SK-N-MC (cell line): Measurements from ENCODE around the gene NOC2L.

Source experiments
- DNase-seq: peaks from one replicate; pipeline ENCODE4 v3.0.0-alpha.2; 2011; ENCODE audit warnings: low read depth, low spot score
- H3K27ac ChIP-seq: fragments of 200-600 bp; sonication (generic); 2 replicates; pipeline ENCODE4 v1.5.1; 2016; ENCODE audit warnings: mixed run types
- H3K36me3 ChIP-seq: fragments of 200-600 bp; sonication (generic); 2 replicates; pipeline ENCODE4 v1.6.1; 2017; ENCODE audit warnings: antibody characterized with exemption, low read length, mixed read lengths; ENCODE audit not compliant: insufficient read depth
- H3K4me3 ChIP-seq: fragments of 200-600 bp; sonication (generic); 2 replicates; pipeline ENCODE4 v1.5.1; 2016
- H3K9ac ChIP-seq: fragments of 200-600 bp; sonication (generic); 2 replicates; pipeline ENCODE4 v1.8.0; 2017; ENCODE audit warnings: mixed run types, mixed read lengths; ENCODE audit not compliant: insufficient read length
- H3K9me3 ChIP-seq: fragments of 200-600 bp; sonication (generic); 2 replicates; pipeline ENCODE4 v1.6.1; 2017; ENCODE audit warnings: low read depth, mild to moderate bottlenecking, antibody characterized with exemption, low read length, moderate library complexity, mixed read lengths
- EZH2 ChIP-seq: fragments of 200-600 bp; sonication (generic); IDR thresholded peaks from one replicate; pipeline ENCODE4 v1.6.1; 2017; ENCODE audit warnings: antibody characterized with exemption
- FOXP2 ChIP-seq: optimal IDR thresholded peaks from 2 replicates; pipeline ENCODE3; 2011; ENCODE audit warnings: mild to moderate bottlenecking, moderate library complexity; ENCODE audit not compliant: insufficient read depth; ENCODE audit errors: extremely low read length, control extremely low read depth
- POLR2AphosphoS5 ChIP-seq: IDR thresholded peaks from 2 replicates; pipeline ENCODE4 v1.6.1; 2012; ENCODE audit warnings: mild to moderate bottlenecking, low read depth, low read length, borderline replicate concordance

Gene NOC2L

DNA sequence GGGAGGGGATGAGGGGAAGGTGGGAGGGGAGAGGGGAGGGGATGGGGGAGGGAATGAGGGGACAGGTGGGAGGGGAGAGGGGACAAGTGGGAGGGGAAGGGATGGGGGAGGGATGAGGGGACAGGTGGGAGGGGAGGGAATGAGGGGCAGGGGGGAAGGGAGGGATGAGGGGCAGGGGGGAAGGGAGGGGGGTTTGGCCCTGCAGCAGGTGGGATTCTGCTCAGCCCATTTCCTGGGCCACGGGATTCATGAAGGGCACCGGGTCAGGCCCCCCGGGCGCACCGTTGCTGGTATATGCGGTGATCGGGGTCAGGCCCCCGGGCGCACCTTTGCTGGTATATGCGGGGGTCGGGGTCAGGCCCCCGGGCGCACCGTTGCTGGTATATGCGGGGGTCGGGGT is 50.4 kb downstream of the NOC2L start:
- TF ChIP-seq POLR2AphosphoS5 (no peak), EZH2 (no peak), FOXP2 (no peak)
- H3K9me3 ChIP-seq, result no peaks in the 10 kb centered on the region
- peaks cover 11% of the 10 kb centered on the region for H3K36me3 ChIP-seq
- no peak overlapping the region for H3K9ac ChIP-seq
- H3K4me3 ChIP-seq, result no peak overlapping the region
- H3K27ac ChIP-seq, result no peak overlapping the region
- DNase-seq, result no peak

DNA sequence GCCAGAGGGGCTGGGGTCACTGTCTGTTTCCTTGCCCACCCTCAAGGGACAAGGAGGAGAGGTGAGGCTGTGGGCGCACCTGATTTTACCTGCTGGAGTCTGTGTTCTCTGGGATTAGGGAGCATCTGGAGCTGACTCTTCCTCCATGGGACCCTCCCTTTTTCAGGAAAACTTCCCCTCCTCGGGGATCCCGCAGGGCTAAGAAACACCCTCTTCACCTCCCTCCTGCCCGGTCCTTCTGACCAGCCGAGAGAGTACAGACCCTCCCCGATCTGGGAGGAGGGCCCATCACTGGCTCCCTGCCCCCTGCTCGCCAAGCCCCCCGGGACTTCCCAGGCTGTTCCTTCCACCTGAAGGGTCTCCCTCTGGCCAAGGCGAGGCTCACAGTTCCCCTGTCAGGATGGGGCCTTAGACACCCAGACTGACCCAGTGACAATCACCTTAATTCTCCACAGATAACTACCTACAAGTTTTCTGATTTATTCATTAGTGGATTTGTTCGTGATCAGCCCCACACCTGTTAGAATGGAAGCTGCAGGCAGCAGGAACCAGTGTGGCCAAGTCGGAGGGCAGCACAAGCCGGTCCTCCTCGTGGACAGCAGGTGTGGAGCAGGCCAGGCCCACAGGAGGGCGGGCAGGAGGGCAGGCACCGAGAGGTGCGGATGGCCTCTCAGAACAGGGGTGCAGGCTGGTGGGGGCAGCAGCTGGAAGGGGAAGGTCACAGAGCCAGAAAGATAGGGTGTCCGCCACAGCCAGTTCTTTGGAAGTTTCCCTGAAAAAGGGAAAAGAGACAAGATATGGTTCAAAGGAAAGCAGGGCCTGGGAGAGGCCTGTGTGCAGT is 51.2 kb downstream of the NOC2L start:
- Histone ChIP-seq H3K27ac (peak overlapping the region; percentile 73), H3K4me3 (no peak overlapping the region), H3K9me3 (no peaks in the 10 kb centered on the region), H3K9ac (no peak overlapping the region), H3K36me3 (peaks cover 11% of the 10 kb centered on the region)
- no peak for DNase-seq
- peak; percentile 32; the same call in 1 of the 2 replicates for TF ChIP-seq POLR2AphosphoS5
- no peak for TF ChIP-seq EZH2

DNA sequence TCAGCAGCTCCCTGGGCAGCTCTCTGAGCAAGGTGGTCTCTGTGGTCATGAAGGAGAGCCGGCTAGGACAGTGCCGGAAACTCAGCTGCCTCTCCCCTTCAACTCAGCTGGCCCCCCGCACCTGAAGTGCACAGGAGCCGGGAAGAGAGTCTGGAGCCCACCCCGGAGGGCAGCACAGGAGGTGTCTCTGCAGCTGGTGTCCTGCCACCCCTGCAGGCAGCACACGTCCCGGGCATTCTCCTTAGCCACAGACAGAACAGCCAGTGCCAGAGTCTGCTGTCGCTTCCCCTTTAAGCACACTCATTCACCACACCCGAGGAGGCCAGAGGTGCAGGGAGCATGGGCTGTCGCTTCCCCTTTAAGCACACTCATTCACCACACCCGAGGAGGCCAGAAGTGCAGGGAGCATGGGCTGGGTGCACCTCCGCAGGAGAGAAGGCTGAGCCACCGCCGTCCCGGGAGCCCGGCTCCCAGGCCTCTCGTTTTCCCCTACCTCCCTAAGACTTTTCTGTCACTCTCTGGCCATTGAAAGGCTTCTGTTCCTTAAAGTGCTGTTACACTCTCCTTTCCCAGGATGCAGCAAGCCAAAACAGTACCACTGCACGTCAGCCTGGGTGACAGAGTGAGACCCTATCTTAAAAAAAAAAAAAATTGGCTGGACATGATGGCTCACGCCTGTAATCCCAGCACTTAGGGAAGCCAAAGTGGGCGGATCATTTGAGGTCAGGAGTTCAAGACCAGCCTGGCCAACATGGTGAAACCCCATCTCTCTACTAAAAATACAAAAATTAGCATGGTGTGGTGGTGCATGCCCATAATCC is 52.2 kb downstream of the NOC2L start:
- H3K36me3 ChIP-seq, result peaks cover 11% of the 10 kb centered on the region

DNA sequence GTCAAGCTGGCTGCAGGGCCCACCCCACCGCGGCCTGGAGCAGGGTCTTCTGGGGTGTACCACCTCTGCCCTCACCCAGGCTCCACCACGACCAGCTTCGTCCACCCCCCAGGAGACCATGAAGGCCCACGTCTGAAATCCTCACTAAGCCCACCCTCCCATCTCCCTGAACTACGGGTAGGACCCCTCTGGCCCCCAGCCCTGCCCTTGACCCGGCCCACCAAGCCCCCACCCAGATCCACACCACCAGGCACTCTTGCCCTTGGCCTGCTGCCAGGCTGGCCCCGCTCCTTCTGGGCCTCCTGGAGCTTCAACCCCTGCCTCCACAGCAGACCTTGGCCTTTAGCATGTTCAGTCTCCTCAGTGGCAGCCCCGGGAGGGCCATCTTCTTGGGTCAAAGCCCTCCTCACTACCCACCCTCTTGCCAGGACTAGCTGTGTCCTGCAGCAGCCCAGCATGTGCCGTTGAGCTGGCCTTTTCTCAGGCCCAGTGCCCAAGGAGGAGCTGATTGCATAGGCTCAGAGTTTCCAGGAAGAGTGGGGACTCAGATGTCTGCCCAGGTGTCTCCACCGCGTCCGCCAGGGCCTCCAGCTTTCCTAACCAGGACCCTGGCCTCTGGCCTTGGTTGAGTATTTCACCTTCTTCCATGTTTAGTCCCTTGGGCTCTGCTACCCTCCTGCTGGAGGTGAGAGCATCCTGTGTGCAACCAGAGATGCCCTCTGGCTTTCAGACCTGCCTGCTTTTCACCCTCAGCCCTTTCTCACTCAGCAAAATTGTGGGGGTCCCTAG is 53.1 kb downstream of the NOC2L start:
- Histone ChIP-seq H3K9ac (peak overlapping the region; percentile 91), H3K9me3 (no peaks in the 10 kb centered on the region), H3K27ac (peak overlapping the region; percentile 92), H3K36me3 (peaks cover 11% of the 10 kb centered on the region), H3K4me3 (peak overlapping the region; percentile 93)
- DNase-seq, result no peak
- TF ChIP-seq FOXP2 (no peak), POLR2AphosphoS5 (no peak), EZH2 (no peak)

More for the DNA sequence above, 52.2 kb downstream of the NOC2L start:
- DNase-seq, result no peak
- TF ChIP-seq FOXP2, result no peak
- TF ChIP-seq EZH2, result no peak
- no peak; the same call in 1 of the 2 replicates for TF ChIP-seq POLR2AphosphoS5
- Histone ChIP-seq H3K4me3 (peak overlapping the region; percentile 93), H3K27ac (peak overlapping the region; percentile 46; the same call in 1 of the 2 replicates), H3K9me3 (no peaks in the 10 kb centered on the region), H3K9ac (no peak overlapping the region)

DNA sequence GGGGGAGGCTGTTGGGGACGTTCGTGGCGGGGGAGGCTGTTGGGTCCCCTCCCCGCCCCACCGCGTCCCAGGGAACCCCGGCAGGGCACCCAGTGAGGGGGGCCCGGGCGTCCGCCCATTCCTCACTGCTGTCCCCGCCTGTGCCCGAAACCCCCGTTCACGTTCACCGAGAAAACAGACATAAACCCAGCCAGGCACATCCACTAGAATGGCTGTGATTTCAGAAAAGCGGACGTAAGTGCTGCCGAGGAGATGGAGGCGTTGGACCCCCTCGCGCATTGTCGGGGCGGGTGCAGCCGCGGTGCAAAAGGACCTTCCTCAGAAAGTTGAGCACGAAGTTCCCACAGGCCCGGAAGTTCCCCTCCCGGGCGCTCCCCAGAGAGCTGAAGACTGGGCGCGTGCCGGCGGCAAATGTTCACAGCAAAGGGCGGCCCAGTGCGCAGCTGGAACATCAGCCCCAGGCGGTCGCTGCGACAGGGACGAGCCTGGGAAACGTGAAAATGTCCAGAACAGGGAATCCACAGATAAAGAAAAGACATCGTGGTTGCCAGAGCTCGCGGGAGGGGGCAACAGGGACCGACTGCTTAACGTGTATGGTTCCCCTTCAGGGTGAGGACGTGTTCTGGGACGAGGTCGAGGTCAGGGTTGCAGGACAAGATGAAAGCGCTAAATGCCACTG is 53.8 kb downstream of the NOC2L start:
- H3K27ac ChIP-seq, result peak overlapping the region; percentile 92

DNA sequence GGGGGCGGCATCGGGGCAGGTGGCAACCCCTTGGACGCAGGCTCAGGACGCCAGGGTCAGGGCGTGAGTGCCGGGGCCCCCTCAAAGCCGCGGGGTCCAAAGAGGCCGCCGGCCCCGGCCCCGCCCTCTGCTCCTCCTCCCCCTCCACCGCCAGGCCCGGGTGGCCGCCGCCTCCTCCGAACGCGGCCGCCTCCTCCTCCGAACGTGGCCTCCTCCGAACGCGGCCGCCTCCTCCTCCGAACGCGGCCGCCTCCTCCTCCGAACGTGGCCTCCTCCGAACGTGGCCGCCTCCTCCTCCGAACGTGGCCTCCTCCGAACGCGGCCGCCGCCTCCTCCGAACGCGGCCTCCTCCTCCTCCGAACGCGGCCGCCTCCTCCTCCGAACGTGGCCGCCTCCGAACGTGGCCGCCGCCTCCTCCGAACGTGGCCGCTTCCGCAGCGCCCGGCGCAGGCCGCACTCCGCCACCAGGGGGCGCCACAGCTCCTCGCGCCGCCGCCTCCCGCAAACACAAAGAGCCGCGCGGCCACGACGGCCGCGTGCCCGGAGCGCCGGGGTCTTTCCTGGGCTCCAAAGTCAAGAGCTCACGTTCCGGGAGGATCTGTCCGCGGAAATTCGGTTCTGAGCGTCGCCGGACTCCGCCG is 54.6 kb downstream of the NOC2L start:
- H3K27ac ChIP-seq, result peak overlapping the region; percentile 92
- H3K4me3 ChIP-seq, result peak overlapping the region; percentile 93
- peak overlapping the region; percentile 91 for H3K9ac ChIP-seq

More for the DNA sequence above, 53.8 kb downstream of the NOC2L start:
- peak overlapping the region; percentile 93 for H3K4me3 ChIP-seq
- TF ChIP-seq POLR2AphosphoS5 (peak; percentile 73), EZH2 (no peak), FOXP2 (no peak)
- DNase-seq, result no peak
- H3K9ac ChIP-seq, result peak overlapping the region; percentile 91
- no peaks in the 10 kb centered on the region for H3K9me3 ChIP-seq
- peaks cover 11% of the 10 kb centered on the region for H3K36me3 ChIP-seq

DNA sequence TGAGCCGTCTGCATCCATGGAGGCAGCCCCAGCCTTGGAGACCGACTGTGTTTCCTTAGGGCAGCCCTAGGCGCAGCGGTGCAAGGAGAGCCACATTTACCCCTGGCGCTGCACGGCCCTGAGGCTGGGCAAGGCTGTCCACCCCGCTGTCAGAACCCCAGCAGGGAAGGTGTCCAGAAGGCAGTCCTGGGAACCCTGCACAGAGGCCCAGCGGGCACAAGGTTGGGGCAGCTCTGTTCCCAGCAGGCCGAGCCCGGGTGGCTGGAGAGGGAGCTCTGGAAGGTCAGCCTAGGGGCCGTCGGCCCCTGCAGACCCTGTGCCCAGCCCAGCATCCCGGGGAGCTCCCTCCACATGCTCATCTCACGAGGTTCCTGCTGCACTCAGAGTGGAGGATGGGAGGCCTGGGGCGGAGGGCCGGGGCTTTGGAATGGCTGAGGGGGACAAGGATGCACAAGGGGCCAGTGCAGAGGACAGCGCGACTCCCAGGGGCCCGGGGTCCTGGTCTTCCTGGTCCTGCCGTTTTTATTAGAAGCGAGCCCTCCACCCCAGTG is 55.3 kb downstream of the NOC2L start:
- Histone ChIP-seq H3K9ac (no peak overlapping the region), H3K27ac (no peak overlapping the region), H3K9me3 (no peaks in the 10 kb centered on the region), H3K36me3 (peaks cover 11% of the 10 kb centered on the region), H3K4me3 (peak overlapping the region; percentile 93)
- DNase-seq, result no peak
- TF ChIP-seq POLR2AphosphoS5 (no peak), FOXP2 (no peak)

More for the DNA sequence above, 54.6 kb downstream of the NOC2L start:
- Histone ChIP-seq H3K9me3 (no peaks in the 10 kb centered on the region), H3K36me3 (peaks cover 11% of the 10 kb centered on the region)
- TF ChIP-seq FOXP2, result no peak
- TF ChIP-seq POLR2AphosphoS5, result peak; percentile 5; the same call in 1 of the 2 replicates
- no peak for DNase-seq
